ENCODE results near the gene PRR33.
A peak's percentile ranks its signal among the peaks of the same experiment; 100 is the strongest.
"Not testable (repeated sequence)": the region's sequence is repeated elsewhere in the genome, so short reads cannot be mapped to it uniquely, and the experiment has no call there.

Gene PRR33

GRCh38 chr11:1888811-1889210 is 2.9 kb downstream of the PRR33 start:
- no peak for DNase-seq

DNA sequence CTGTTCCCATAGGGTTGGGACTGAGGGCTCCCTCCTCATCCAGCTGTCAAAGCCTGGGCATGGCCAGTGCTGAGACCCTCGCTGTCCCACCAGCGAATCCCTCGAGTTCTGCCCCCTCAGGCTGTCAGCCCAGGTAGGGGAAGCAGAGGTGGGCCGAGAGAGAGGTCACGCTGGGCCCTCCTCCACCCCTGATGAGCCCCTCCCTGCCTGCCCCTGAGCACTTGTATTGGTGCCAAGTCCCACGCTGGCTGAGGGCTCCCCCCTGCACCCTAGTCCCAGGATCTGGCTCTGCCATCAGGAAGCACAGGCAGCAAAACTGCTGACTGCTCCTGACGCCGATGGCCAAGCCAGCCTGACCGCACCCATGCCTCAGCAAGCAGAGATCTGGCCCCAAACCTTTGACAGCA is 3.3 kb downstream of the PRR33 start:
- DNase-seq: no peak

DNA sequence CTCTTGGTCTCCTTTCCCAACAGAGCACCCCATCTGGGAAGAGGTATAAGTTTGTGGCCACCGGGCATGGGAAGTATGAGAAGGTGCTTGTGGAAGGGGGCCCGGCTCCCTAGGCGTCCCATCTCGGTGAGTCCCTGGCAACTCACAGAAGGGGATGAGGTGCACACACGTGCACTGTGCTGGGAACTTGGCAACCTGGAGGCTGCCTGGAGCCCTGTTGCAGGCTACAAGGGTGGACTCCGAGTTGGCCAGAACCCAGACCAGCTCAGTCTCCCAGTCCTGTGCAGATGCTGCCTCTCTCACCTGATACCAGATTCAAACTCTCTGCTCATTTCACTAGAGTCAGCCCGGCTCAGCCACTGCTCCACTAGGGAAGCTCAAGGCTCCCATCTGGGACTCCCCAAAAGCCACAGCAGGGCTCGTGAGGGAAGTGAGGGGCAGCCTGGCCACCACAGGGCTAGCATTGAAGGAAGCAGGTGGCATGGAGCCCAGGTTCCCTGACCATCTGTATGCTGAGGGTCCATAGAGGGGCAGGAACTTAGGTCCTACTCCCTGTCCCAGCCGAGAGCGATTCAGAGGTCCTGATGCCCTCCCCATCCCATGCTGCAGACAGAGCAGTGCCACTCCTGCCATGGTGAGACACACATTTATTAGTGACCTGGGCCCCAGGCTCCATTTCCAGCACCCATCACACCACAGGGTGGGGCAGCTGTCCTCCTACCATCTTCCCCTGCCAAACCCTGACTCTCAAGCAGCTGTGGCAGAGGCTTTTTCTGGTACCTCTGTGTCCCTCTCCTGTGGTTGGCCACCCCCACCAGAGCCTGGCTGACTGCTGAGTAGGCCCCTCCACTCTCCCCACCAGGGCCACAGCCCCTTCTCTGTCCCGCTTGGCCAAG is 4.0 kb downstream of the PRR33 start:
- no peak for DNase-seq

DNA sequence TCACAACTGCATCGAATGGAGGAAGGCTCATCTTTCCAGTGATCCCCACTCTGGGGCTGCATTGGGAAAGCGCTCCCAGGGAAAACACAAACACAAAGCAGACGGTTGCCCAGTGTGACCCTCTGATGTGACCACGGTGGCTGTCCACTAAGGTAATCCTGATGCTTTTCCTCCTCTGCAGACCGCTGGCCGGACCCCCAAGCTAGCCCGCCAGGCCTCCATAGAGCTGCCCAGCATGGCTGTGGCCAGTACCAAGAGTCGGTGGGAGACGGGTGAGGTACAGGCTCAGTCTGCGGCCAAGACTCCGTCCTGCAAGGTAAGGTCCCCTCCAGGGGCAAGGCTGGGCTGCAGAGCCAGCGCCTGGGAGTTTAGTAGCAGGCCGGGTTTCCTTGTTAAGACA is 5.1 kb downstream of the PRR33 start:
- not testable (repeated sequence) for DNase-seq

GRCh38 chr11:1884303-1884700 is 7.4 kb downstream of the PRR33 start:
- no peak for DNase-seq

- DNase-seq: no peak
These were observed 8.1 kb downstream of the PRR33 start for GRCh38 chr11:1883346-1884302.

- DNase-seq: peak; percentile 62
These were observed 9.1 kb downstream of the PRR33 start for GRCh38 chr11:1882265-1883238.

DNA sequence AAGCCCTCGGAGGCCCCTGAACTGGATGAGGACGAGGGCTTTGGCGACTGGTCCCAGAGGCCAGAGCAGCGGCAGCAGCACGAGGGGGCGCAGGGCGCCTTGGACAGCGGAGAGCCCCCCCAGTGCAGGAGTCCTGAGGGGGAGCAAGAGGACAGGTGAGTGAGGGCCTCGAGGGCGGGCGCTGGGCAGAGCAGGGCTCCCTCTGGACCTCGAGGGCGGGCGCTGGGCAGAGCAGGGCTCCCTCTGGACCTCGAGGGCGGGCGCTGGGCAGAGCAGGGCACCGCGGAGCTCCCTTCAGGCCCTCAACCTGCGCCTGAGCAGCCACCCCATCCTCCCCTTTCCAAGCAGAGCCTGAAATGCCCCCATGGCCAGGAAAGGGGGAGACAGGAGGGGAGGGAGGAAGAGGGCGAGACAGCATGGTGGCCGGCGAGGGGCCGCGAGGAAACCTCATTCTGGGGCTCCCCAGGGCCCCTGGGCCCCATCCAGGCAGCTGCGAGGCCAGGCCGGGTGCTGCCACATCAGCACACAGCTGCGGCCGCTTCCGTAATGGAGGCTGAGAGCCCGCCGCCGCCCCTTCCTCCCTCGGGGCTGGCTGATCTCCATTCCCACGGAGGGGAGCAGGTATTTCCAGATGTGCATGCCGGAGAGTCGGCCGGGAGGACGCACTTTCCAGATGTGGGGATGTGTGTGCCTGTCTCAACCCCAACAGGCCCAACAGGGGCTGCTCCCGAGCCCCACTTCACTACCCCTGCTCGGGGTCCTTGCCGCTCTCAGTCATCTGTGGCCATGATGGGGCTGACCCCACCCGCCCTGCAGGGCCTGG is 10.0 kb downstream of the PRR33 start:
- peak; percentile 29 for DNase-seq

- no peak for DNase-seq
These were observed 10.8 kb downstream of the PRR33 start for GRCh38 chr11:1880746-1881441.

DNA sequence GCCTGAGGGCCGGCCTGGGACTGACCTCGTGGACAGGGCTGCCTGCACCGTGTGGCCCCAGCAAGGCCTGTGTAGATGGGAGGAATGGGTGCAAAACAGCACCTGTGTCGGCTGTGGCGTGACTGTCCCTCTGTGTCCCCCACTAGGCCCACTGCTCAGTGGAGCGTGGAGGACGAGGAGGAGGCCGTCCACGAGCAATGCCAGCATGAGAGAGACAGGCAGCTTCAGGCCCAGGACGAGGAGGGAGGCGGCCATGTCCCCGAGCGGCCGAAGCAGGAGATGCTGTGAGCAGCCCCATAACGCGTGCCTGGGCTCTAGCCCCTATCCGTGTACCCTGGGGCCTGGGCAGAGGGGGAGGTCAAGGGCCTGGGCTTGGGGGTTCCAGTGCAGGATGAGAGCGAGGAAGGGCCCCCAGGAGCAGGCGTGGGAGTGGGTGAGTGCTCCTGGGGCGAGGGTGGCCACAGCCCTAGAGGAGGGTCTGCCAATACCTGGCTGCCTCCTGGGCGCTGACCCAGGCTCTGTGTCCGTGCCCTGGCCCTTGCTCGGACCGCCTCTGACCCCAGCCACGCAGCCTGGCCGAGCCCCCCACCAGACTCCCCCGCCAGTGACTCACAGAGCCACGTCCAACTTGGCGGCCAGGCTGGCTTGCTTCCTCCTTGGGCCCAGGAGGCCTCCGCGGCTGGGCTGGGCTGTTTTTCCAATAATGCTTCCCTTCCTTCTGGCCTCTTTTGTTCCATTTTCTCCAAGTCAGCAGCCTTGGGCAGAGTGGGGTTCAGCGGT is 11.6 kb downstream of the PRR33 start:
- DNase-seq: peak; percentile 52

DNA sequence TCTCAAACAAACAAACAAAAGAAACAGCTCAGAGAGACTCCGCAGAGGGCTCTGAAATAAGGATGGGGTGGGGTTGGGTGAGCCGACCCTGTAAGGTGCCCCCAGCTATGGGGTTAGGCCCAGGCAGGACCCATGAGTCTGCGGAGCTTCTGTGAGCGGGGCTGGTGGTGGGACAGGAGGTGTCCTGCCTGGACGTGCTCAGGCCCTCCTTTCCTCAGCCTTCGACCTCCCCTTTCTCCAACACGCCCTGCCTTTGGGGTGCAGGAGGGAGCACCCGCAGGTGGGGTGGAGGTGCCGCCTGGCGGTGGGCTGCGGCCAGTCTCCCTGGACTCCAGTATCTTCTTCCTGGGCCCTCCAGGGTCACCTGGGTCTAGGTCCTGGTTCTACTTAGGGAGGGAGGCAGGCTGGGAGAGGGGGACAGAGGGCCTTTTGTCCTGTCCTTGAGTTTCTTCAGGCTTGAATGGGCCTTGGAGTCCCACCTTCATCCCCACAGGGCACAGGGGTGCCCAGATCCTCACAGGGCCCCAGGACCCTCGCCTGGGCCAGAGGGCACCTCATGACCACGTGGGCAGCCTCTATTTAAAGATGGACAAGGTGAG is 12.3 kb downstream of the PRR33 start:
- no peak for DNase-seq

GRCh38 chr11:1878137-1879031 is 13.3 kb downstream of the PRR33 start:
- DNase-seq: no peak

DNA sequence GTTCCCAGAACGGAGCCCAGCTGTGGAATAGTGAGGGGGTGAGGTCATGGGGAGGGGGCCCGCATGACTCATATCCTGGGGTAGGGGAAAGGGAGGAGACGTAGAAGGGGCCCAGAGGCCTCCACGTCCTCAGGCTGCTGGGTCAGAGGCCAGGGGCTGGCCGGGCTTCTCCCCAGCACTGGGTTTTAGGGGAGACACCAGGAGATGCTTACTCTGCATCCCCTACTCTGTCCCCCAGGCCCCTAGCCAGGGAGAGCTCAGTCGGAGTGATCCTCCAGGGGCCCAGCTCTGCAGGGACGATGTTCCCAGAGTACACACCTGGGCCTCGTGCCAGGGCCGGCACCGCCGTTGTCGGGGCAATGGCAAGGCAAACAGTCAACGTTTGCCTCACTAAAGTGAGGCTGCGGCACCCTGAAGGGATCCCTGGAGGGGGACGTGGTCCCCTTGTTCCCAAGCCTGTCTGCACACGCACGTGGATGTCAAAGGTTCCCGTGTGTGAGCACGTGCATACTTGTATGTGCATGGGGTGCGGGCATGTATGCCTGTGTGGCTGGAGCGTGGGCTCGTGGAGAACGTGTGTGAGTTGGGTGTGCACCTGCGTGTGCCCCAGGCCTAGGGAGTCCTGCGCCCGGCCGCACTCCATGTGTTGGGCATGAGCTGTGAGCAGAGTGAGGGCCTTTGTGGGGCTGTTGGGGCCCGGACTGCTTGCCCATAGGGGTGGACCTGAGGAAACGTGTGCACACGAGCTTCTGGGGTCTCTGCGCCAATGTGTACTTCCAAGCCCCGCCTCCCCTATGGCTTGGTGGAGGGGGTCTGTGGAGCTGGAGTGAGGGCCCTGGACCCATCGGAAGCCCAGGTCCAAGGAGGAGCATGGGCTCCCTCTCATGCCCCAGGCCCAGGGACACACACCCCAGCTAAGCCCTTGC is 14.2 kb downstream of the PRR33 start:
- DNase-seq: peak; percentile 45

GRCh38 chr11:1876361-1877063 is 15.2 kb downstream of the PRR33 start:
- DNase-seq: peak; percentile 46

DNA sequence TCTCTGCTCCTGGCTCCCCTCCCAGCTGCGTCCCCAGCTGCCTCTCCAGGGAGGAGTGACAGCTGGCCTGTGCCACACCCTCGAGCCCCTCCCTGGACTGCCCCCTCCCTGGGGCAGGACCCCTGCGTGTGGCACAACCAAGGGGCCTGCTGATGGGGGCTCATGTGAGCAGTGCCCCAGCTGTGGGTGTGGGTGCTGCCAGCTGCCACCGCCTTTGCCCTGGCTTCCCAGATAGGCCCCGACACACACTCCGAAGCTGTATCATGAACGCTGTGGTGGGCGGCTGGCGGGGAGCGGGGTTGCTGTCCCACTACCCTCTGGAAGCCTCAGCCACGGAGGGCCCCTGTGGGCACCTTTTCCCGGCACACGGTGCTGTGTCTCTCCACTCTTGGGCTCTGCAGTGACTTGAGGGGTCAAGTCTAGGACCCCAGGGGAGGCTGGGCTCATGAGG is 15.8 kb downstream of the PRR33 start:
- not testable (repeated sequence) for DNase-seq

DNA sequence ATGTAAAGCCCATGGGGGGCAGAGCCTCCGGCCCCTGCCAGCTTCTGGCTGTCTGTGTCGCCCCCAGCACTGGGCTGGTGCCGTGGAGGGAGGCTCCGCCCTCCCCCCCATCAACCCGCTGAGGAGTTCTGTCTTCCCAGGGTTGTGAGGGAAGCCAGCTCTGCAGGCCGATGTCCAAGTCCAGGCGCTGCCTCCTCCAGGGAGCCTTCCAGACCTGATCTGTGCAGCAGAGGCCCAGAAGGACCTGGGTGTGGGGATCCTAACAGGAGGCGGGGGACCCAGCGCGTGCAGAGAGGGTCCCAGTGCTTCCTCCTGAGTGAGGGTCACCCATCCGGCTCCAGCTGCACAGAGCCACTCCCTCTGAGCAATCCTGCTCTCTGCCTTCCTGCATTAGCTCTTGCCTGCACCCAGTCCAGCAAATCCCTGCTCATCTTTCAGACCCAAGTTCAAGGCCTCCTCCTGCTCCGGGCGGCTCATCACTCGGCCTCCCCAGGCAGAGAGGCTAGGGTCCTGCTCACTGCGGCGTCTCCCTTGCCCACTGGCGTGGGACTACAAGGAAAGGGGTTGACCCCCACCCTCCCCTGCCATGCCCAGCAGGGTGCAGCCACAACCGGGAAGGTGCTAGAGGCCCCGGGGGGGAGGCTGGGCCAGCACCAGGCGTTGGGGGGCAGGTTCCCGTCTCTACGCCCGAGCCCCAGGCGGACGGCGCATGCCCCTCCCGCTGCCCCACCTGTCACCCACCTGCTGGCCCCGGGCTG is 16.4 kb downstream of the PRR33 start:
- DNase-seq: no peak
